Colonic mucosa (tissue), 4 donors: ENCODE results near the gene CD320. TPM values are rescaled to one million over a fixed set of nuclear protein-coding genes. Genes with fewer than 3 reads are reported as not detected.
A peak's percentile ranks its signal among the peaks of the same experiment; 100 is the strongest.
"Not testable (repeated sequence)": the region's sequence is repeated elsewhere in the genome, so short reads cannot be mapped to it uniquely, and the experiment has no call there.

Experiments
- DNase-seq: peaks from one replicate; pipeline ENCODE4 v3.0.0-alpha.2; 2020
- H3K27ac ChIP-seq: fragments of 200-600 bp; one replicate; pipeline ENCODE4 v1.8.0; 2021
- H3K27me3 ChIP-seq: fragments of 200-600 bp; one replicate; pipeline ENCODE4 v1.8.0; 2021
- H3K36me3 ChIP-seq: fragments of 200-600 bp; one replicate; pipeline ENCODE4 v1.8.0; 2021
- H3K4me1 ChIP-seq: fragments of 200-600 bp; one replicate; pipeline ENCODE4 v1.8.0; 2021; ENCODE audit warnings: mild to moderate bottlenecking
- H3K4me3 ChIP-seq: fragments of 200-600 bp; one replicate; pipeline ENCODE4 v1.8.0; 2021
- H3K9ac ChIP-seq, 2 donors: one replicate each; pipeline ENCODE4 v1.7.0; 2013; ENCODE audit warnings: control low read depth in 2 of 2, low read depth in 2 of 2, low read length in 2 of 2
- H3K9me3 ChIP-seq: fragments of 200-600 bp; one replicate; pipeline ENCODE4 v1.8.0; 2021
- CTCF ChIP-seq: fragments of 200-600 bp; IDR thresholded peaks from one replicate; pipeline ENCODE4 v1.8.0; 2022; ENCODE audit warnings: antibody characterized with exemption, mild to moderate bottlenecking
- intact Hi-C: fragments of 100-400 bp; cut with DNase I; formaldehyde crosslinking; loops from one replicate; pipeline ENCODE4 v1.14.1; 2022
- total RNA-seq, 2 donors: library from RNA; stranded (reverse); fragmentation: NEBNext Ultra II Directional in 1 of 2; extraction: Animal tissue kit (Norgen Biotek cat#: 25700) in 1 of 2; gene quantifications; one replicate each; pipeline ENCODE4 v1.2.1, GENCODE V29; 2021
- donor health status: healthy.
- donor health status: DM: no; HTN: no; CAD: no.
- donor health status: DM: no; HTN: no; CAD: no.

Gene CD320
- total RNA-seq, result 100 to 1,000 TPM in 1 of 2 donors, 10 to 100 TPM in 1; 34.1 to 154 TPM

- H3K27me3 ChIP-seq, result no peaks in the 10 kb centered on the region
- peak within 1 kb of the TSS; percentile 22 for H3K27ac ChIP-seq
- peak; percentile 93 for DNase-seq
- no peaks in the 10 kb centered on the region for H3K9me3 ChIP-seq
- peak within 1 kb of the TSS; percentile 58 for H3K4me3 ChIP-seq
- intact Hi-C loops, result no loop called here
- no peak for TF ChIP-seq CTCF
- no peaks in the 10 kb centered on the region for H3K36me3 ChIP-seq
- peaks cover 6% of the 10 kb centered on the region for H3K4me1 ChIP-seq
- peak within 1 kb of the TSS; percentile 77 for H3K9ac ChIP-seq
These were observed at the start of gene CD320 for GRCh38 chr19:8307965-8308866. TSS of gene CD320 (minus strand) at chr19:8308358. CDS start at chr19:8308290, 68 bp downstream.

- no peak for TF ChIP-seq CTCF
- Histone ChIP-seq H3K9ac (no peak overlapping the region), H3K4me1 (no peaks in the 10 kb centered on the region), H3K27me3 (no peaks in the 10 kb centered on the region), H3K27ac (no peak overlapping the region), H3K9me3 (no peaks in the 10 kb centered on the region), H3K4me3 (no peak overlapping the region), H3K36me3 (no peaks in the 10 kb centered on the region)
- no peak for DNase-seq
- intact Hi-C loops, result no loop called here
These were observed 48.9 kb upstream of the CD320 start for GRCh38 chr19:8357007-8357521.

GRCh38 chr19:8355631-8356402, 47.7 kb upstream of the CD320 start:
- intact Hi-C loops, result no loop called here
- no peak overlapping the region for H3K9ac ChIP-seq

GRCh38 chr19:8352845-8353244, 44.7 kb upstream of the CD320 start:
- not testable (repeated sequence) for H3K27me3 ChIP-seq, H3K36me3 ChIP-seq, H3K4me1 ChIP-seq, H3K9ac ChIP-seq, H3K4me3 ChIP-seq, H3K9me3 ChIP-seq, DNase-seq, H3K27ac ChIP-seq
- intact Hi-C loops, result loop anchor here (5.0 kb wide), 3 partner anchors 44 to 234 kb away; no protein-coding TSS in a partner anchor

More at GRCh38 chr19:8355631-8356402, 47.7 kb upstream of the CD320 start:
- Histone ChIP-seq H3K4me1 (no peaks in the 10 kb centered on the region), H3K27ac (no peak overlapping the region), H3K36me3 (no peaks in the 10 kb centered on the region), H3K4me3 (no peak overlapping the region), H3K9me3 (no peaks in the 10 kb centered on the region), H3K27me3 (no peaks in the 10 kb centered on the region)
- no peak for DNase-seq
- TF ChIP-seq CTCF, result no peak

GRCh38 chr19:8352134-8352827, 44.1 kb upstream of the CD320 start:
- Histone ChIP-seq H3K36me3 (no peaks in the 10 kb centered on the region), H3K4me3 (no peak overlapping the region), H3K9ac (peak overlapping the region in 1 of 2 donors; percentile 19), H3K4me1 (no peaks in the 10 kb centered on the region), H3K9me3 (no peaks in the 10 kb centered on the region), H3K27me3 (no peaks in the 10 kb centered on the region), H3K27ac (no peak overlapping the region)
- no peak for TF ChIP-seq CTCF
- DNase-seq, result no peak
- intact Hi-C loops, result loop anchor here (5.0 kb wide), 3 partner anchors 45 to 235 kb away; no protein-coding TSS in a partner anchor

- intact Hi-C loops, result loop anchor here (5.0 kb wide), 3 partner anchors 48 to 238 kb away; no protein-coding TSS in a partner anchor
- not testable (repeated sequence) for H3K4me1 ChIP-seq, H3K27me3 ChIP-seq, H3K4me3 ChIP-seq, DNase-seq, H3K9ac ChIP-seq, H3K36me3 ChIP-seq, H3K9me3 ChIP-seq, H3K27ac ChIP-seq
These were observed 41.6 kb upstream of the CD320 start for GRCh38 chr19:8349629-8350372.
